SU-DHL-6 (cell line): Measurements from ENCODE around the gene SP2.

Experiments used
- H2AFZ ChIP-seq: fragments of 200-600 bp; sonication (generic); 2 replicates; pipeline ENCODE4 v1.6.1; 2014; ENCODE audit warnings: low read depth, mild to moderate bottlenecking, moderate library complexity, mixed read lengths, antibody characterized with exemption, low read length; ENCODE audit not compliant: severe bottlenecking
- H3F3A ChIP-seq: fragments of 200-600 bp; shearing (Covaris generic); 2 replicates; pipeline ENCODE4 v1.6.0; 2016; ENCODE audit warnings: antibody characterized with exemption, mild to moderate bottlenecking; ENCODE audit not compliant: insufficient read depth
- H3K27ac ChIP-seq: fragments of 200-600 bp; sonication (generic); 2 replicates; pipeline ENCODE4 v1.5.1; 2016; ENCODE audit warnings: low read depth, mild to moderate bottlenecking, low read length, moderate library complexity, mixed read lengths
- H3K27me3 ChIP-seq: fragments of 200-600 bp; sonication (generic), shearing (Covaris generic); 2 replicates; pipeline ENCODE4 v1.6.0; 2014; ENCODE audit warnings: mild to moderate bottlenecking, low read length
- H3K36me3 ChIP-seq: fragments of 200-600 bp; sonication (generic); 2 replicates; pipeline ENCODE4 v1.6.1; 2014; ENCODE audit warnings: mild to moderate bottlenecking, low read length, mixed read lengths
- H3K4me2 ChIP-seq: fragments of 300-600, 200-600 bp; shearing (Covaris generic), sonication (generic); 2 replicates; pipeline ENCODE4 v1.6.0; 2014; ENCODE audit warnings: low read length, low read depth, mild to moderate bottlenecking; ENCODE audit not compliant: poor library complexity, severe bottlenecking
- H3K4me3 ChIP-seq: fragments of 200-600 bp; sonication (generic); 2 replicates; pipeline ENCODE4 v1.5.1; 2014; ENCODE audit warnings: antibody characterized with exemption, low read length, mild to moderate bottlenecking, mixed read lengths; ENCODE audit not compliant: insufficient read depth, poor library complexity, severe bottlenecking
- H3K79me2 ChIP-seq: fragments of 200-600 bp; sonication (generic); 2 replicates; pipeline ENCODE4 v1.6.1; 2014; ENCODE audit warnings: mild to moderate bottlenecking, low read length, moderate library complexity; ENCODE audit not compliant: insufficient read depth
- H3K9ac ChIP-seq: fragments of 200-600 bp; sonication (generic); 2 replicates; pipeline ENCODE4 v1.7.0; 2014; ENCODE audit warnings: mild to moderate bottlenecking, low read length
- H3K9me2 ChIP-seq: fragments of 200-600 bp; sonication (generic); replicated peaks from 2 replicates; pipeline ENCODE4 v1.6.1; 2014; ENCODE audit warnings: low read length; ENCODE audit not compliant: insufficient read depth
- H3K9me3 ChIP-seq: fragments of 200-600 bp; sonication (generic); 2 replicates; pipeline ENCODE4 v1.6.1; 2014; ENCODE audit warnings: low read length, mixed read lengths; ENCODE audit not compliant: insufficient read depth
- H4K20me1 ChIP-seq: fragments of 200-600 bp; sonication (generic); 2 replicates; pipeline ENCODE4 v1.6.1; 2014; ENCODE audit warnings: low read depth, mild to moderate bottlenecking, antibody characterized with exemption, low read length, moderate library complexity, mixed read lengths
- CTCF ChIP-seq: fragments of 200-600 bp; sonication (generic); IDR thresholded peaks from one replicate; pipeline ENCODE4 v1.5.1; 2017; ENCODE audit warnings: antibody characterized with exemption, mild to moderate bottlenecking, low read length, moderate library complexity; ENCODE audit not compliant: insufficient read depth, poor library complexity, severe bottlenecking
- EZH2phosphoT487 ChIP-seq: fragments of 200-600 bp; sonication (generic), shearing (Covaris generic); conservative IDR thresholded peaks from 2 replicates; pipeline ENCODE4 v1.6.1; 2018; ENCODE audit warnings: mild to moderate bottlenecking, antibody characterized with exemption, low read length, moderate library complexity, mixed read lengths

Gene SP2

GRCh38 chr17:47948706-47949196, 52.7 kb downstream of the SP2 start:
- no peaks in the 10 kb centered on the region for H3K79me2 ChIP-seq
- H3K27ac ChIP-seq, result no peak overlapping the region
- no peaks in the 10 kb centered on the region for H3K36me3 ChIP-seq
- H3K9me2 ChIP-seq, result no peaks in the 10 kb centered on the region
- peak overlapping the region; percentile 34 for H3K4me2 ChIP-seq
- H3K4me3 ChIP-seq, result no peak overlapping the region
- H4K20me1 ChIP-seq, result no peaks in the 10 kb centered on the region
- H3K27me3 ChIP-seq, result no peaks in the 10 kb centered on the region
- H3F3A ChIP-seq, result peaks cover 3% of the 10 kb centered on the region; the same call in 1 of the 2 replicates
- peak overlapping the region; percentile 44; the same call in 1 of the 2 replicates for H3K9ac ChIP-seq
- no peak overlapping the region for H2AFZ ChIP-seq
- no peaks in the 10 kb centered on the region for H3K9me3 ChIP-seq
- TF ChIP-seq CTCF (no peak), EZH2phosphoT487 (no peak)

- Histone ChIP-seq H2AFZ (peak overlapping the region; percentile 55), H3K9me2 (no peaks in the 10 kb centered on the region), H3K27me3 (no peaks in the 10 kb centered on the region), H3K27ac (no peak overlapping the region), H3K4me2 (peak overlapping the region; percentile 34), H3K4me3 (no peak overlapping the region), H3K9me3 (no peaks in the 10 kb centered on the region), H3F3A (peaks cover 3% of the 10 kb centered on the region; the same call in 1 of the 2 replicates), H3K36me3 (no peaks in the 10 kb centered on the region), H3K9ac (peak overlapping the region; percentile 44), H3K79me2 (no peaks in the 10 kb centered on the region), H4K20me1 (no peaks in the 10 kb centered on the region)
- TF ChIP-seq EZH2phosphoT487 (no peak), CTCF (peak; percentile 87)
Observed at GRCh38 chr17:47949197-47949759, 53.2 kb downstream of the SP2 start.

- H2AFZ ChIP-seq, result no peak overlapping the region
Observed at GRCh38 chr17:47949946-47950345, 53.9 kb downstream of the SP2 start.

More at GRCh38 chr17:47949946-47950345, 53.9 kb downstream of the SP2 start:
- Histone ChIP-seq H3K4me2 (no peak overlapping the region), H3K9ac (peak overlapping the region; percentile 44; the same call in 1 of the 2 replicates), H3K27me3 (no peaks in the 10 kb centered on the region), H4K20me1 (no peaks in the 10 kb centered on the region), H3K79me2 (no peaks in the 10 kb centered on the region), H3K36me3 (no peaks in the 10 kb centered on the region), H3F3A (peaks cover 2% of the 10 kb centered on the region; the same call in 1 of the 2 replicates), H3K9me2 (no peaks in the 10 kb centered on the region), H3K9me3 (no peaks in the 10 kb centered on the region), H3K27ac (no peak overlapping the region), H3K4me3 (no peak overlapping the region)
- TF ChIP-seq CTCF (no peak), EZH2phosphoT487 (no peak)
